Esophagus muscularis mucosa (tissue), 3 donors: ENCODE results near the gene OR2V1.

Source experiments
- EP300 ChIP-seq: sonication (generic); formaldehyde crosslinking; IDR thresholded peaks from one replicate; pipeline ENCODE4 v1.6.1; 2017; ENCODE audit warnings: antibody characterized with exemption
- POLR2A ChIP-seq: fragments of 450-650 bp; IDR thresholded peaks from one replicate; pipeline ENCODE4 v1.6.1; 2017; ENCODE audit warnings: antibody characterized with exemption, moderate library complexity, mild to moderate bottlenecking, low read depth
- POLR2AphosphoS5 ChIP-seq, 2 donors: sonication (generic); formaldehyde crosslinking; IDR thresholded peaks; one replicate each; pipeline ENCODE4 v1.6.1; 2017; ENCODE audit warnings: antibody characterized with exemption in 2 of 2

GRCh38 chr5:181171782-181172181, 40.8 kb upstream of the OR2V1 start:
- TF ChIP-seq POLR2AphosphoS5 (IDR thresholded peaks at IDR 0.05): no peak
- no peak for TF ChIP-seq EP300
- TF ChIP-seq POLR2A: no peak
